NT2/D1 (cell line): Measurements from ENCODE around the gene PCDHGB3.
"Not testable (repeated sequence)": the region's sequence is repeated elsewhere in the genome, so short reads cannot be mapped to it uniquely, and the experiment has no call there.

Experiments used
- SUZ12 ChIP-seq: IDR thresholded peaks from 2 replicates; pipeline ENCODE4 v1.6.1; 2011; ENCODE audit not compliant: insufficient read length, insufficient read depth; ENCODE audit errors: extremely low read depth
- YY1 ChIP-seq: IDR thresholded peaks from 2 replicates; pipeline ENCODE4 v1.6.1; 2011; ENCODE audit not compliant: insufficient read length, insufficient read depth
- ZNF274 ChIP-seq: IDR thresholded peaks from 2 replicates; pipeline ENCODE4 v1.6.1; 2011; ENCODE audit warnings: mild to moderate bottlenecking, low read depth, low read length

- not testable (repeated sequence) for TF ChIP-seq SUZ12, YY1, ZNF274
Measured at GRCh38 chr5:141340781-141341354, 29.2 kb upstream of the PCDHGB3 start.
